ENCODE data around the gene TMEM186.
"Not testable (repeated sequence)": the region's sequence is repeated elsewhere in the genome, so short reads cannot be mapped to it uniquely, and the experiment has no call there.

TMEM186 gene

DNA sequence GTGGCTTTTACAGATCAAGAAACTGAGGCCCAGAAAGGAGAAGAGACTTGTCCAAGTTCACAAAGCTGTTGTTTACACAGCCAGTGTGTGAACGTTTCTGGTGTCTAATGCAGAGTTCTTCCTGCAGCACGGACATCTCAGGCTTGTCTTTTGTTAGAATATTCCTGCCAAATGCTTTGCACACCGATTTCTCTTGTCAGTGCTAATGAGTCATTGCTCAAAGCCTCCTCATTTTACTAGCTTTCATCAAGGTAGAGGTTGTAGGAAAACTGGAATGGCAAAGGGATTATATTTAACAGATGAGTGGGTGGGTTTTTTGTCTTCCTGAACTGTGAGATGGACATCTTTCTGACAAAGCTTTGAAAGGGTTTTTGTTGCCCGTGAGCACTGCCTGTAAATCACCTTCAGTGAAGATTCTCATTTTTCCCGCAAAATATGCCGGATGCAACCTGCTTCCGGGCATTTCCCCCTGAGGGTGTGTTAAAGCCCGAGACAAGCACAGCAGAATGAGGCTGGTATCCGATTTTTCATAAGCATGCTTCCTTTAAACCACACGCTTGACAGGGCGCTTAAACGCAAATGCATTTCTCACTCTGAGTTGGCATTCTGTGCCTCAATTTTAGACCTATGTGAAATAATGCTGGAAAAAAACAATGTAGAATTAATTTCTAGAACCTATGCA, 14.9 kb upstream of the TMEM186 start:
- no peak for DNase-seq (ENCODE audit: low read depth)

GRCh38 chr16:8808613-8809353, 11.3 kb upstream of the TMEM186 start:
- DNase-seq (ENCODE audit: low read depth), result no peak

DNA sequence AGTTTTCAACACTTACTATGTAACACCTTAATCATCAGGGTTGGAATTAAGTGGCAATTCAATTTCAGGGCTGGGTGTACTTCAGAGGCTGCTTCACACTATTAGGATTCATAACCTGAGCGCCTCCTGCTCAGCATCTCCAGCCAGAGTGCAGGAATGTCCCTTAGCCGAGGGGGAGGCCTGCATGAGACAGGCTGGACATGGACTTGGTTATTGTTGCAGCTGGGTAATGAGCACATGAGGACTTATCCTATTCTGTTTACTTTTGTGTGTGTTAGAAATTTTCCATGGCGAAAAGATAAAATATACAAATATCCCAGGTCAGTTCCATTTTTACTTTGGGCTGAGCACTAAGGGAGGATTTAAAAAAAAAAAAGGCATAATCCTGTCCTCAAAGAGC, 10.6 kb upstream of the TMEM186 start:
- no peak for DNase-seq (ENCODE audit: low read depth)

DNA sequence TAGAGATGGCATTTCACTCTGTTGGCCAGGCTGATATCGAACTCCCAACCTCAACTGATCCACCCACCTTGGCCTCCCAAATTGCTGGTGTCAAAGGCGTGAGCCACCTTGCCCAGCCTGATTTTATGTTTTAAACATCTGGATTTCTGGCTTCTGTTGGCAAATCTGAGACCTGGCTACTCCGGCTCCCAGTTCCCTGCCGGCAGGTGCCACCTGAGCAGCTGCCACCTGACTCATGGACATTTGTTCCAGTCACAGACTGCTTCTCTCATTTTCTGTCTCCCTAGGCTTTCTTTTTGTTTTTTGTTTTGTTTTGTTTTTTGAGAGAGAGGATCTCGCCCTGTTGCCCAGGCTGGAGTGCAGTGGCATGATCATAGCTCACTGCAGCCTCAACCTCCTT, 9.8 kb upstream of the TMEM186 start:
- DNase-seq (ENCODE audit: low read depth), result no peak

- no peak for DNase-seq (ENCODE audit: low read depth)
Observed at GRCh38 chr16:8806272-8806983, 9.0 kb upstream of the TMEM186 start.

DNA sequence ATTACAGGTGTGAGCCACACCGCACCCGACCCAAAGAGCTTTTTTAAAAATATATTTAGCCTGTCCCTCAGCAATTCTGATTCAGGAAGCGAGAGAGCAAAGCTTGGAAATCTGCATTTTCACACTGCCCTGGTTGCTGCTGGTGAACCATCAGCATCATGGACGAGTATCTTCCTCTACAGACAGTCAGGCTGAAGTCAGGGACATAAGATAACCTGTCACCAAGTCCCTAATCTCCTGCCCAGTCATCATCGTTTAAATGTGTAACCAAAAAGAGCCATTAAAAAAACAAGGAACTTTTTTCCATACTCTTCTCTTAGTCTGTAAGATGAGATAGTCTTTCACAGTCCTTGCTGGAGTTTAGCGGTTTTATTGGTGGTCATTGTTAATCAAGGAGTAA, 6.9 kb upstream of the TMEM186 start:
- no peak for DNase-seq (ENCODE audit: low read depth)

- not testable (repeated sequence) for DNase-seq (ENCODE audit: low read depth)
Observed at GRCh38 chr16:8803733-8804132, 6.3 kb upstream of the TMEM186 start.

GRCh38 chr16:8801701-8802100, 4.3 kb upstream of the TMEM186 start:
- DNase-seq (ENCODE audit: low read depth), result no peak

GRCh38 chr16:8798535-8799157, 1.2 kb upstream of the TMEM186 start:
- no peak for DNase-seq (ENCODE audit: low read depth)

DNA sequence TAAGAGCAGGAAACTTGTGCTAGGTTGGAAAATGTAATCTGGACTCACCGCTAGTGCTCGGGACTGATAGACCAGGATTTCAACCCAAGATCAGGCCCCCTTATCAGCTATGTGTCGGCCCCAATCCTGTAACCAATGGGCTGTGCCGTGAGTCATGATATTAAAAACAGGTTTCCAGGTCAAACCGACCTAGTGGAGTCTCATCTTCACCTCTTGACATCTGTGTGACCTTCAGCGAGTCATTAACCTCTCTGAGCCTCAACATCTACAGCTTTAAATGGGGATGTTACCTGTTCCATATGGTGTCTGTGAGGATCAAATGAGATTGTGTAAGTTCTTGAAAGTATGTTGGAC, 712 bp upstream of the TMEM186 start:
- DNase-seq (ENCODE audit: low read depth), result no peak

DNA sequence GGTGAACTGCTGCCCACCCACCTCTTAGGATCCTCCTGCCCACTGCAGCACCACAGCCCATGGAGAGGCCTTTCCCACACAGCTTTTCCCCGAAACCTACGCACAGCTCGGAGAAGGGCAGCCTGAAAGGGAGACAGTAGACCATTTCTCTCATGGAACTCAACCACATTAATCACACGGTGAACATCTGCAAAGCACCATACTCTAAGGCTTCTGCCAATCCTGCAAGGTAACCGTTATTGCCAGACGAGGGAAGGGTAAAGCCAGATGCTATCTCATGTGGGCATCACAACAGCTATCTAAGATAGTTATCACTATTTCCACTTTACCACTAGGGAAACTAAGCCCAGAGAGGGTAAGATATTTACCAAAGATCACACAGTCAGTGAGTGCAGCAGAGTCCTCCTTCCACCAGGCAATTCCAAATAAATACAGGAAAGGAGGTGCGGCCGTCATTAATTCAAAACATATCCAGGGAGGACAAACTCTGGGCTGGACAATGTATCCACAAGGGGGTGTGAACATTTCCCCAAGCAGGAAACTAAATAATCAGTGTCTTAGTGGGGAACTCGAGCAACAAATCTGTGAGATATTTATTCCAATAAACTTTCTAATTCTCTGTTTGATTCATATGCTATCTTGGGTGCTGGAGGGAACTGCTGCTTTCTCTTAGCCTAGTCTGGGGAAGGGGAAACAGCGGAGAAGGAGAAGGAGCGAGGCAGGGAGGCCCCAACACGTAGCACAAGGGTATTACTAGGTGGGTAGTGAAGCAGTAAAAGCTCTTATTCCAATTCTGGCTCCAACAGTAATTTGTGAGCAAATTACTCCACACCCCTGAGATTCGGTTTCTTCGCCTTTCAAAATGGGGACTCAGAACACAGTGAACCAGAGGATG, 723 bp downstream of the TMEM186 start:
- no peak for DNase-seq (ENCODE audit: low read depth)

- no peak for DNase-seq (ENCODE audit: low read depth)
Observed at GRCh38 chr16:8795818-8796217, 1.6 kb downstream of the TMEM186 start.

- DNase-seq (ENCODE audit: low read depth), result no peak
Observed at GRCh38 chr16:8795091-8795490, 2.3 kb downstream of the TMEM186 start.

DNA sequence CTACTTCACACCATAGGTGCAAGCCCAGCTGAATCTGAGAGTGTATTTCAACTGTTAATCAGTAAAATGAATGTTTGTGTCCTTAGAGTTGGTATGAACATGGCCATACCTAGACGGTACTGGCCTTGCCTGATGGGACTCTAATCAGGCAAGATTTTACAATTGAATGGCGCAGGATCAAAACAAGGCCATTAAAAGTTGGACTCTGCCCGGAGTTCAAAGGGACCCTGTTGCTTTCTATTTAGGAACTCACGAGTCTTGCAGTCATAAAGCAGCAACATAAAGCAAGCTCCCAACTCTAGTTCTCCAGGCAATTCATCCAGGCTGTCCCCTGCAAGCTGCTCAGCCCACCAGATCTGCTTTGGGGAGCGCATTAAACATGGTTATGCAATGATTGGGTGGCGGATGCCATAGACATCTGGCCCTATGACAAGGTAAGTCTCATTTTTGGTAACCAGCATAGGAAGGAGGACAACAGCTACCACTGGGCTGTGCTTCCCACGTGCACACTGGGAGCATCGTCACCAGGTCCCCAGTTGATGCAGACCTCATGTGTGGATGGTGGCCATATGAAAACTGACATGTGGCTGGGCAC, 8.8 kb downstream of the TMEM186 start:
- no peak for DNase-seq (ENCODE audit: low read depth)

DNA sequence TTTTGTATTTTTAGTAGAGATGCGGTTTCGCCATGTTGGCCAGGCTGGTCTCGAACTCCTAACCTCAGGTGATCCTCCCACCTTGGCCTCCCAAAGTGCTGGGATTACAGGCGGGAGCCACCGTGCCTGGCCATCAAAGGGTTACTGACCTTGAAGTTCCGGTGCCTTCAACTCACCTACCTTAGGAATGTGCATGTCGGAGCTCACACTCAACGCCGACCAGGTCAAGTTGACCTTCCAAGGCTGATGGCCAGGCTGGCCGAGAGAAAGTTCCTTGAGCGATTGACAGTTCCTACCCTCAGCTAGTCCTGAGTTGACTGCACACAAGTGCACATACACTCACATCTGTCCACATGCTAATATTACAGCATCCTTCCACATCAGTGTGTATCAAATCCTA, 11.1 kb downstream of the TMEM186 start:
- not testable (repeated sequence) for DNase-seq (ENCODE audit: low read depth)

GRCh38 chr16:8785408-8785807, 12.0 kb downstream of the TMEM186 start:
- DNase-seq (ENCODE audit: low read depth), result no peak

DNA sequence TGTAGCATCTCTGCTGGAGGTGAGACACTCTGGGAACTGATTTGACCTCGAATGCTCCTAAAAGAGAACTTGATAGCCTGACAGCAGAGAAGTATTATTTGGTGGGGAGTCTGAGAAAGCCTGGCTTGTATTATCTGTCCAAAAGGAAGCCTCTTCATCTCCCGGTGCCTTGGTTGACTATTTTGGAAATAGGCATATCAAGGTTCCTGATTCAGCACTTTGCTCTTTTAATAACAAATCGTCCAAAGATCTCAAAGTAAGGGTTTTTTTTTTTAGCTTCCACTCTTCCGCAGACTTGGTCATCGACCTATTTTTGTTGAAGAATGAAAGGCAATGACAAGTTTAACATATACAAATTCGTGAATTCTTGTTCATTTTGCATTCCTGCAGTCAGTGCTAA, 14.8 kb downstream of the TMEM186 start:
- no peak for DNase-seq (ENCODE audit: low read depth)

DNA sequence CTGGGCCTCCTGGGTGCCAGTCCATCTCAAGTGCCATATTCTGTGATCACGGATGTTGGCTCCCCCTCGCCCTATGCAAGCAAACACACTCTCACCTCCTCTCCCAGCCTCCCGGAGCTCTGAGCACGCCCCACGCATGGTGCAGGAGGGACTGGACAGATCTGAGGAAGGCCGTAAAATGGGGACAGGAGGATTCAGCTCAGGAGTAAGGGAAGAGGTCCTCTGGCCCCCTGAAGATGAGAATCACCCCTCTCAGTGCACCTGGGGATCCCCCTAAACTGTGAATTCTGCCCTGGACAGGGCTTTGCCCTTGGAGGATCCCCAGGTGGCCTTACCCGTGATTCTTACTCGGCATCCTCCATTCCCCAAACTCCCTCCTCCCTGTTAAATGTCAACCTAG, 15.6 kb downstream of the TMEM186 start:
- DNase-seq (ENCODE audit: low read depth), result no peak

DNA sequence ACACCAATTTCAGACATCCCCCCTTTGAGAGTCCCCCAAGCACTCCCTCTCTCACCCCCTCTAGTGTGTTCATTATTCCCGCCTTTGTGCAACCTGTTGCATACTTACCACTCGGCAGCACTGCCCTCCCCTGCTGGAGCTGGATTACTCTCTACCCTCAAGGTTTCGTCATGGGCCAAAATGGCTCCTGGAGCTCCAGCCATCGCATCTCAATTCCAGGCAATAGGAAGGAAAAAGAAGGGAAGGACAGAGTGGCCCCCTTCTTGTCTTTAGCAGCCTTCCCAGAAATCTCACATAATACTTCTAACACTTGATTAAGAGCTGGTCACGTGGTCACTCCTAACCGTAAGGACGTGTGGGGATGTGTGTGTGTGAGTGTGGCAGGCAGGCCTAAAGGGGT, 20.2 kb downstream of the TMEM186 start:
- no peak for DNase-seq (ENCODE audit: low read depth)

DNA sequence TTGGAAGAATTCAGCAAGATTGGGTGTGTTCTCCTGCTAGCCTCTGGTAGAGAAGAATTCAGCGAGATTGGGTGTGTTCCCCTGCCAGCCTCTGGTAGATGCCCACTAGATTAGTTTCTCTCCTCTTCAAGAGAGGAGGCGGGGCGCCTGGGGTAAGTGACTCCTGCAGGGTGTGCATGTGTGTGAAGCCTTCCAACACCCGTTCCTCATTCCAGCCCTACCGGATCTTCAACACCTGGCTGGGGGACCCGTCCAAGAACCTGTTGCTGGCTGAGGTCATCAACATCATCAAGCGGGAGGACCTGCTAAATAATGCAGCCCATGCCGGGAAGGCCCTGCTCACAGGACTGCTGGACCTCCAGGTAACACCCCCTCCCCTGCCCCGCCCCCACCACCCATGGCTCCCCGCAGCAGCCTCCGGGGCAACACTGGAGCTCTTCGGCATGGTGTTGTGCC, 21.3 kb downstream of the TMEM186 start:
- DNase-seq (ENCODE audit: low read depth), result no peak

DNA sequence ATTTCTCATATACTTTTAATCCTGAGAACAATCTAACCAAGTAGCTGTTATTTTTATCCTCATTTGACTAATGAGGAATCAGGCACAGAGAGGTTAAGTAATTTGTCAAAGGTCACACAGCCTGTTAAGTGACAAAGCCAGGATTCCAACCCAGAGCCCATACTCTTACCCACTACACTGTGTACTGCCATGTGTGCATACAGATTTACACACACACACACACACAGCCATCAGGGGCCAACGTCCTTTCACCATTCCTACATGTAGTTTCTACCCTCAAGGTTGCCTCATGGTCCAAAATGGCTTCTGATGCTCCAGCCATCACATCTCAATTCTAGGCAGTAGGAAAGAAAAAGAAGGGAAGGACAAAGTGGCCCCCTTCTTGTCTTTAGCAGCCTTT, 22.1 kb downstream of the TMEM186 start:
- DNase-seq (ENCODE audit: low read depth), result no peak
